ENCODE results near the gene TRAPPC3.
"Not testable (repeated sequence)": the region's sequence is repeated elsewhere in the genome, so short reads cannot be mapped to it uniquely, and the experiment has no call there.

The TRAPPC3 gene

DNA sequence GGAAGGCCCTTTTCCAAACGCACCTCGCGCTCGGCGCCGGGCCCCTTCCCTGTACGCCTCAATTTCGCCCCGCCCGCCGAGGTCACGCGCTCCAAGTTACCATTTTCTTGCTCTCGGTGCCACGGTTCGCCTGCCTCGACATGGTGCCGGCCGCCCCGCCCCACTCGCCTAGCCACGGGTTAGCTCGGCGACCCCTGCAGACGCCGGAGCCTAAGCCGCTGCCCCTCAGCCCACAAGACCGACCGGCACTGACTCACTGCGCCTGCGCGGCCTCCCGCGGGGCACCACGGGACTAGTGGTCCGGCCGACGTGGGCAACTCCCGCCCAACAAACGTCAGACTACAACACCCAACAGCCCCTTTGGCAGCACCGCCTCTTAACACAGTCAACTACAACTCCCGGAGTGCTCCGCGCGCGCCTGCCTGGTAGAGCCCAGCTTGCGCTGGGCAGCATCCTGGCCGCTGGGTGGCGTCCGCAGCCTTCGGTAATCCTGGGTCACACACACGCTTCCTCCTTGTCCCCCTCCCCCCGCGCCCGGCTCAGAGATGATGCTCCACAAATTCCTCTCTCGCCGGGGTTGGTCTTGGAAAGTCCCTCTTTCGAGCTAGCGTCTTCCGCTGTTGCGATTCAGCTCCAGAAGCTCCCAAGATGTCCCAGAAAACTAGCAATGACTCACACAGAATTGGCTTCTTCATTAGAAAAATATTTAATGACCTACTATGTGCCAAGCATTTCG lies at the start of gene TRAPPC3:
TRAPPC3 (minus strand) TSS at position 250 of the 736 bp plus-strand sequence; CDS start at position 142, 108 bp downstream.
- H3K27me3 Mint-ChIP-seq = no peaks in the 10 kb centered on the region
- H3K27ac Mint-ChIP-seq = peak within 1 kb of the TSS; percentile 98
- no peaks in the 10 kb centered on the region for H3K9me3 Mint-ChIP-seq
- peak; percentile 99 to 100 for DNase-seq
- H3K4me1 Mint-ChIP-seq = peaks cover 80% of the 10 kb centered on the region
- peak within 1 kb of the TSS; percentile 94 to 99 for H3K4me3 Mint-ChIP-seq
- peak; percentile 95 for ATAC-seq

DNA sequence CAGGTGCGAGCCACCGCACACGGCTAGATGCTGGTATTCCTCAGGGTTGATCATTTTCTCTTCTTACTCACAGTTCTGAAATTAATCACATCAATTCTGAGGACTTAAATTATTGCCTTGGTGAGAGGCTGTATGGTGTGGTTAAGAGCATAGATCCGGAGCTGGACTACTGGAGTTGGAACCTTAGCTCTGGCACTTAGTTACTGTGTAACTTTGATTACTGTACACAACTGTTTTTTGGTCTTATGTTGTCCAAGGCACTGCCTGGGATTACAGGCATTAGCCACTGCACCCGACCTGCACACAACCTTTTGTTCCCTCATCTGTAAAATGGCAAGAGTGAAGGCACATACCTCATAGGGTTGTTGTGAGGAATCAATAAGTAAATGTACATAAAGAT lies 49.4 kb upstream of the TRAPPC3 start:
- Mint-ChIP-seq H3K27me3 (peaks cover 11% of the 10 kb centered on the region), H3K4me1 (peaks cover 5% of the 10 kb centered on the region), H3K9me3 (no peaks in the 10 kb centered on the region), H3K27ac (no peak overlapping the region), H3K4me3 (no peak overlapping the region)
- DNase-seq (no peak), ATAC-seq (no peak)

DNA sequence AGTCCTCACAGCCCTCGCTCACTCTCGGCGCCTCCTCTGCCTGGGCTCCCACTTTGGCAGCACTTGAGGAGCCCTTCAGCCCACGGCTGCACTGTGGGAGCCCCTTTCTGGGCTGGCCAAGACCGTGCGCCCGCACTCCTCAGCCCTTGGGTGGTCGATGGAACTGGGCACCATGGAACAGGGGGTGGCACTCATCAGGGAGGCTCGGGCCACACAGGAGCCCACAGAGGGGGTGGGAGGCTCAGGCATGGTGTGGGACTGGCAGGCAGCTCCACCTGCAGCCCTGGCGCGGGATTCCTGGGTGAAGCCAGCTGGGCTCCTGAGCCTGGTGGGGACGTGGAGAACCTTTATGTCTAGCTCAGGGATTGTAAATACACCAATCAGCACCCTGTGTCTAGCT lies 47.5 kb upstream of the TRAPPC3 start:
- H3K27ac Mint-ChIP-seq, ATAC-seq, DNase-seq, H3K9me3 Mint-ChIP-seq, H3K4me3 Mint-ChIP-seq, H3K4me1 Mint-ChIP-seq: not testable (repeated sequence)
- peaks cover 11% of the 10 kb centered on the region for H3K27me3 Mint-ChIP-seq

DNA sequence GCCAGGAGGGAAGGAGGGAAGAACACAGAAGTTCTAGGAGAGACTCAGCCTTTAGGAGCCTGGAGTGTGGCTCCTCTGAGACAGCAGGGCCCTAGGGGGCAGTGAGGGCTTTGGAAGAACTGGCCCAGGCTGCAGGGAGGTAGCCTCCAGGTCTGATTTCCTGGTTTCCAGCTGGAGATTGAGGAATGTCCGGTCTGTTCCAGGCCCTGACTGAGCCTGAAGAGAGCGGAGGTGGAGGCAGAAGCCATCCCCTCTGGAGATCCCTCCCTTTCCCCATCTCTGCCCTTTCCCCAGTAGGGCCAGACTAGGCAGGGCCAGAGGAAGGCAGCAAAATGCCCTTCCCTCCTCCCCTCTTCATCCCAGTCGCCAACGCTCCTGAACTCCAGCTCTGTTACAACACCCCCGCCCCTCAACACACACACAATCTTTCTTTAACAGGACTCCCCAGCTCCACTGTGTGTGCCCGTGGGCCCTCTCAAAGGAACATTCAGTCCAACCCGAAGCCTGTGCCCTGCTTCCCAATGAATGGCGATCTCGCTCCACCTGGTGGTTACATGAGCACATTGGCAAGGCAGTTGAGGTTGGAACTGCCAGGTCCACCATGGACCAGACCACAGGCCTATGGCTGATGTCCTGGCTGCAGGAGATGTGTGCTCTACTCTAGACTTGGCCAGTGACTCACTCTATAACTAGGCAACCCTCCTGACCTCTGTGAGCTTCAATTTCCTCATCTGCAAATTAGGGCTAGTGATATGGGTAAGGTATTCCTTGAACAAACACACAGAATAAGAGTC lies 38.7 kb upstream of the TRAPPC3 start:
- Mint-ChIP-seq H3K9me3 (no peaks in the 10 kb centered on the region), H3K4me3 (no peak overlapping the region), H3K4me1 (peaks cover 7% of the 10 kb centered on the region), H3K27me3 (no peaks in the 10 kb centered on the region), H3K27ac (peak overlapping the region; percentile 31 to 78)
- peak; percentile 98 for ATAC-seq
- peak; percentile 72 to 84 for DNase-seq

DNA sequence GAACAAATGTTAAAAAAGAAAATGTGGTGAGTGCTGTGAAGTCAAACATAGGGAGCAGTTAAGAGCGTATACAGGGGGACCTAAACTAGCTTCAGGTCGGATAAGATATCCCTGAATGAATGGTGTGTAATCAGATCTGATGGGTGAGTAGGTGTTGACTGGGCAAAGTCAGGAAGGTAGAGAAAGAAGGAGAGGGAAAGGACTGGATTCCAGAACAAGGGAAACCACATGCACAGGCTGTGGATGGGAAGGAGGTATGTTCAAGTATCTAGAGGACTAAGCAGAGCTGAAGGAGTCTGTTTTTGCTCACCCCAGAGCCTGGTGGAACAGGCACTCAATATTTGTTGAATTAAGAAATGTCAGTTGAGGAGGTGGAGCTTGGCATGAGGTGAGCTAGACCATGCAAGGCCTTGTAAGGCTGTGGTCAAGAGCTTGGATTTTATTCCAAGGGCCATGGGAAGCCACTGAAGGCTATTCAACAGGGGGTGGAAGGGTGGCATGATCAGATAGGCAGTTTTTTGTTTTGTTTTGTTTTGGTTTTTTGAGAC lies 34.1 kb upstream of the TRAPPC3 start:
- DNase-seq (no peak), ATAC-seq (no peak)
- Mint-ChIP-seq H3K4me1 (peaks cover 7% of the 10 kb centered on the region), H3K27ac (peak overlapping the region in 1 of 2 donors; percentile 1), H3K4me3 (no peak overlapping the region), H3K9me3 (no peaks in the 10 kb centered on the region), H3K27me3 (no peaks in the 10 kb centered on the region)

DNA sequence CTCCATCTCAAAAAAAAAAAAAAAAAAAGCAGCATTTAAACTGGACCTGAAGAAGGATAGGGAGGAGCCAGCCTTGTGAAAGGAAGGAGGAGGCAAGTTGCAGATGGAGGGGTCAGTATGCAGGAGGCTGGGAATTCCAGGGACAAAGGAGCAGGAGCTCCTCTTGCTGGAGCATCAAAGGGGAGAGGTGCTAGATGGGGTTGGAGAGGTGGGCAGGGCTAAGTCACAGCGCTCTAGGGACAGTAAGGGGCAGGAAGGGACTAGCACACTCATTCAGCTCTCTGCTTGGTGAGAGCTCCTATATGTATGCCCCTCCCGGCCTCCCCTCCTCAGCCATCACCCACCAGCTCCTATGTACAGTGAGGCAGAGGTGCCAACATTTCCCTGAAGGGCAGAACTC lies 33.4 kb upstream of the TRAPPC3 start:
- Mint-ChIP-seq H3K4me3 (no peak overlapping the region), H3K27ac (peak overlapping the region in 1 of 2 donors; percentile 94), H3K27me3 (no peaks in the 10 kb centered on the region), H3K9me3 (no peaks in the 10 kb centered on the region), H3K4me1 (peaks cover under 1% of the 10 kb centered on the region)
- ATAC-seq = no peak
- no peak for DNase-seq

DNA sequence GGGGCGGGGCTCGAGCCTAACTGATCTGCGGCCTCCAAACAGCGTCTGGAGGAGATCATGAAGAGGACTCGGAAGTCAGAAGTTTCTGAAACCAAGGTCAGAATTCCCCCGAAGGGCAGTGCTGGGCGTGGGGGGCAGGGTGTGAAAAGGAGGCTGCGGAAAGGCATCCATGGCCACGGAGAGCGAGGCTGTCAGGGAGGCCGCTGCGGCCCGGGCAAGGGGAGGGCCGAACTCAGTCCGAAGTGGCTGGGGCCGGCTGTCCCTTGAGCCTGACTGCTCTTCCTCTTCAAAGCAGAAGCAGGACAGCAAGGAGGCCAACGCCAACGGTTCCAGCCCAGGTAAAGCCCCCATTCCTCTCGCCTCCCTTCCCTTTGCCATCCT lies 29.9 kb upstream of the TRAPPC3 start:
- no peaks in the 10 kb centered on the region for H3K27me3 Mint-ChIP-seq
- H3K4me3 Mint-ChIP-seq = no peak overlapping the region
- DNase-seq = no peak
- no peak for ATAC-seq
- H3K9me3 Mint-ChIP-seq = no peaks in the 10 kb centered on the region
- peak overlapping the region in 1 of 2 donors; percentile 85 for H3K27ac Mint-ChIP-seq
- H3K4me1 Mint-ChIP-seq = no peaks in the 10 kb centered on the region

DNA sequence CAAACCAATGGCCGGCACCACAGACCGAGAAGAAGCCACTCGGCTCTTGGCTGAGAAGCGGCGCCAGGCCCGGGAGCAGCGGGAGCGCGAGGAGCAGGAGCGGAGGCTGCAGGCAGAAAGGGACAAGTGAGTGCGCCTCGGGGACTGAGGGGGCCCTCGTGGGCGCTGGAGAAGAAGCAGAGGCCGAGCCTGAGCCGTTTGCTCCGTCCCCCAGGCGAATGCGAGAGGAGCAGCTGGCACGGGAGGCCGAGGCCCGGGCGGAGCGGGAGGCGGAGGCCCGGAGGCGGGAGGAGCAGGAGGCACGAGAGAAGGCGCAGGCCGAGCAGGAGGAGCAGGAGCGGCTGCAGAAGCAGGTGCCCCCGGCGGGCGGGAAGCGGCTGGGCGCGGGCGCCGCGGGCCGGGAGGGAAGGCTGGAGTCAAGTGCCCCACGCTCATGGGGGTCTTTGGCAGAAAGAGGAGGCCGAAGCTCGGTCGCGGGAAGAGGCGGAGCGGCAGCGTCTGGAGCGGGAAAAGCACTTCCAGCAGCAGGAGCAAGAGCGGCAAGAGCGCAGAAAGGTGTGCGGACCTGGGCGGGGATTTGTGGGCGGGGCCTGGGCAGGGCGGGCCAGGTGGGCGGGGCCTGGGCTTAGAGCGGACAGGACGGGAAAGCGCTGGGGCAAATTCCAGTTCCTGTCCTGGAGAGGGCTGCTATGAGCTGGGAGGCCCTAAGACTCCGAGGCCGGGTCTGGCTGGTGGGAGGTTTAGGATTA lies 29.4 kb upstream of the TRAPPC3 start:
- no peaks in the 10 kb centered on the region for H3K9me3 Mint-ChIP-seq
- peak overlapping the region in 1 of 2 donors; percentile 85 for H3K27ac Mint-ChIP-seq
- DNase-seq (no peak), ATAC-seq (no peak)
- H3K27me3 Mint-ChIP-seq = no peaks in the 10 kb centered on the region
- H3K4me3 Mint-ChIP-seq = no peak overlapping the region
- no peaks in the 10 kb centered on the region for H3K4me1 Mint-ChIP-seq

DNA sequence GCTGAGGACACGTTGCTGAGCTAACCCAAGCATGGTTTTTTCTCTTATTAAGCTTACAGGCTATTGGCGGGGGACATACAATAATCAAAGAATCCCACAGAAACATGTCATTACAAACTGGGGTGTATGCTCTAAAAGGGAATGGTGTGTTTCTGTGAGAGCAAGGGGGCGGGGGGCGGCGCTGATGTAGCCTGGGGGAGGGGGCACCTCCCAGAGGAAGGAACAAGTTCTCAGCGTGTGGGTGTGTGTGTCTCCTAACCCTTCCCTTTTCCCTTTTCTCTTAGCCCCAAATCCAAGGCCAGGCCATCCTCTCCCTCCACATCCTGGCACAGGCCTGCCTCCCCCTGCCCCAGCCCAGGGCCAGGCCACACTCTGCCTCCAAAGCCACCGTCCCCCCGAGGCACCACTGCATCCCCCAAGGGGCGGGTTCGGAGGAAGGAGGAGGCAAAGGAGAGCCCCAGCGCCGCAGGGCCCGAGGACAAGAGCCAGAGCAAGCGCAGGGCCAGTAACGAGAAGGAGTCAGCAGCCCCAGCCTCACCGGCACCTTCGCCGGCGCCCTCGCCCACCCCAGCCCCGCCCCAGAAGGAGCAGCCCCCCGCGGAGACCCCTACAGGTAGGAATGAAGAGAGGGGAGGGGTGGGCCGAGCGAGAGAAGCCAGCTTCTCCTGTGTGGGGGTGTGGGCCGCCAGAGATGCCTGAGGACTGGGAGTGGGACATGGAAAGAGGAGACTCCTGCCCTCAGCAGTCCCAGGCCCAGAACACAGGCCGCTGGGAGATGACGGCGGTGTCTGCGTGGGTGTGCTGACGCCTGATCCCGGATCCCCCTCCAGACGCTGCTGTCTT lies 28.5 kb upstream of the TRAPPC3 start:
- Mint-ChIP-seq H3K4me1 (peaks cover 2% of the 10 kb centered on the region), H3K27ac (peak overlapping the region in 1 of 2 donors; percentile 27), H3K4me3 (no peak overlapping the region), H3K27me3 (no peaks in the 10 kb centered on the region), H3K9me3 (no peaks in the 10 kb centered on the region)
- no peak for ATAC-seq
- no peak for DNase-seq

DNA sequence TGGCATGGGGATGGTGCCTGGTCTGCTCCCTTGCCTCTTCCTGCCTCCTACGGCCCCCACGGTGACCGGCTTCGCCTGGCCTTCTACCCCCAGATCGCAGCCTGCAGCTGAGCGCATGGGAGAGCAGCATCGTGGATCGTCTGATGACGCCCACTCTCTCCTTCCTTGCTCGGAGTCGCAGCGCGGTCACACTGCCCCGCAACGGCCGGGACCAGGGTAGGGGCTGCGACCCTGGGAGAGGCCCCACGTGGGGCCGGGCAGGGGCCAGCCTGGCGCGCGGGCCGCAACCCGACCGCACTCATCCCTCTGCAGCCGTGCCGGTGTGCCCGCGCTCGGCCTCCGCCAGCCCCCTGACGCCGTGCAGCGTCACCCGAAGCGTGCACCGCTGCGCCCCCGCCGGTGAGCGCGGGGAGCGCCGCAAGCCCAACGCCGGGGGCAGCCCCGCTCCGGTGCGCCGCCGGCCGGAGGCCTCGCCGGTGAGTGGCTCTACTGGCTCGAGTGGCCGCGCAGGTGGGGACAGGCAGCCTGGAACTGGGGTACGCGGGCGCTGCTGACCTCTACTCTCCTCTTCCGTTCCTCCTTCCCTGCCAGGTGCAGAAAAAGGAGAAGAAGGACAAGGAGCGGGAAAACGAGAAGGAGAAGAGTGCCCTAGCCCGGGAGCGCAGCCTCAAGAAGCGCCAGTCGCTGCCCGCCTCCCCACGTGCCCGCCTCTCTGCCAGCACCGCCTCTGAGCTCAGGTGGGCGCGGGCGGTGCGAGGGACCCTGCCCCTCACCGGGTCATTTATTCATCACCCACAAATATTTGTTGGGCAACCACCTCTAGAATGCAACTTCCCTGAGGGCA lies 27.0 kb upstream of the TRAPPC3 start:
- ATAC-seq (peak; percentile 64), DNase-seq (no peak)
- no peak overlapping the region for H3K4me3 Mint-ChIP-seq
- H3K27ac Mint-ChIP-seq = no peak overlapping the region
- no peaks in the 10 kb centered on the region for H3K27me3 Mint-ChIP-seq
- H3K4me1 Mint-ChIP-seq = peaks cover 12% of the 10 kb centered on the region
- no peaks in the 10 kb centered on the region for H3K9me3 Mint-ChIP-seq

DNA sequence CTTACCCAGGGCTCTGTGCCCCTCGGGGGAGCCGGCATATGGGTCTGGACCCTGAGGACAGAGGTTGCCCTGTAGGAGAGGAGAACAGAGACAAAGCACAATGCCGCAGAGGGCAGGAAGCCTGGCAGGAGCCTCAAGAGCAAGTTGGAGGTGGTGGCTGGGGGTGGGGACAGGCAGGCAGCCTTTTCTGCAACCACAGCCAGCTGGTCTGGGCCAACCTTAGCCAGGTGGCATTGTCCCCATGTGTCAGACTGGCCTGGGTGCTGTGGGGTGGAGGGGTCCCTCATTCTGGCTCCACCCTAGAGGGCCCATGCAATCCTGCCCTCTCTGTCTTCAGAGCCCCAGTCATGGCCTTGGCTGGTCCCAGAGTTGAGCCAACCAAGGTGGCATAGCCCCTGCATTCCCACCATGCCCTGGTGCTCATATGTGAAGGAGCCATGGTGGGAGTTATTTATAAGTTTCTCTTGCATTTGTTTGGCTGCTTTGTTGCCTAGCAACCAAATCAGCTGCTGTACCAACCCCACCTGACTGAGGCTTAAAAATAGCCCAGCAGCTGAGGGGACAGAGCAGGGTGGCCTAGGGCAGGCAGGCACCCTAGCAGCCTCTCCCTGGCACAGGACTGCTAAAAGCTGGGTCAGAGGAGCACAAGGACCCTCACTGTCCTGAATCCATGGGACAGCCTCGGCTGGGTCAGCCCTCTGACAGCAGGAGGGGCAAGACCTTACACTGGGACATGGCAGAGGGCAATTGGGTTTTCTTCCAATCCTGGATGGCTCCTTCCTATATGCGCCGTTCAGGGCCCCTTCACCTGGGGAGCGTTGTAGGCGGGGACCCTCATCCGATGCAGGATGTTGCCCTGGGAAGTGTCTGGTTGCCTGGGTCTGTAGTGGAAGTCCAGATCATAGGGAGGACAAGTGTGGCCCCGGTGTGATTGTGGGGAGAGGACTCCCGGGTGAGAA lies 26.1 kb upstream of the TRAPPC3 start:
- Mint-ChIP-seq H3K4me1 (peaks cover 15% of the 10 kb centered on the region), H3K27ac (no peak overlapping the region), H3K27me3 (no peaks in the 10 kb centered on the region), H3K4me3 (no peak overlapping the region), H3K9me3 (no peaks in the 10 kb centered on the region)
- DNase-seq (no peak), ATAC-seq (no peak)

DNA sequence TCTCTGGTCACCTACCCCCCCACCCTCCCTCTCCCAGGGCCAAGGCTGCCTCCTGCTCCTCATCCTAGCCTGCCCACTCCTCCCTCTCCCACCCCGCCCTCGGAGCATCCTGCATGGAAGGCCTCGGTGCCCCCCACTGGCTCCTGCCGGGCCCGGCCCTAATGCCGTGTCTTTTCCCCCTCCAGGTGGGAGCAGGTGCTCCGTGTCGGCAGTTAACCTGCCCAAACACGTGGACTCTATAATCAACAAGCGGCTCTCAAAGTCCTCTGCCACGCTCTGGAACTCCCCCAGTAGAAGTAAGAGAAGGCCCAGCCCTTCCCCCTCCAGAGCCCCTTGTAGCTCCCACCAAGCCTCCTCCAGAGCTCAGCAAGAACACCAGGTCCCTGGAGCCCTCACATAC lies 25.4 kb upstream of the TRAPPC3 start:
- no peaks in the 10 kb centered on the region for H3K27me3 Mint-ChIP-seq
- no peak overlapping the region for H3K4me3 Mint-ChIP-seq
- no peaks in the 10 kb centered on the region for H3K9me3 Mint-ChIP-seq

DNA sequence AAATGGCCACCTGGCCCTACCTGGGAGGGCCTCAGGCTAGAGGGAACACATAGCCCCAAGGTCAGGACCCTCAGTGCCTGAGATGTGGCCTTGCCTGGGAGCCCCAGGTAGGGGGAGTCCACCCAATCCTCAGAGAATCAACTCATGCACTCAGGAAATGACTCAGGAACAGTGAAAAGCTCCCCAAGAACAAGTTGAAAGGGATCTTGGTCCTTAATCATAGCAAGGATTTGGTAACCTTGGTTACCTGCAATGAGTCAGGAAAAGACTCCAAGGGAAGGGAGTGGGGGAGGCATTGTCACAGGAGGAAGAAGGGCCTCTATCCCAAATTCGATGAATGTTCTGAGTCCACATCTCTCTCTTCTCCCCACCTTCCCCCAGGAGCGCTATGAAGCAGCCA lies 23.7 kb upstream of the TRAPPC3 start:
- Mint-ChIP-seq H3K27ac (peak overlapping the region; percentile 2 to 66), H3K9me3 (no peaks in the 10 kb centered on the region), H3K4me1 (peaks cover 26% of the 10 kb centered on the region), H3K27me3 (no peaks in the 10 kb centered on the region), H3K4me3 (no peak overlapping the region)
- no peak for ATAC-seq
- no peak for DNase-seq

More for the DNA sequence above, 25.4 kb upstream of the TRAPPC3 start:
- DNase-seq = no peak
- Mint-ChIP-seq H3K4me1 (peaks cover 20% of the 10 kb centered on the region), H3K27ac (no peak overlapping the region)
- no peak for ATAC-seq

All from stimulated activated naive CD8-positive, alpha-beta T cell treated with anti-CD3 and anti-CD28 coated beads, Interleukin-15, amount 100 ng/mL, for 72 hours (primary cell).